Measurements from ENCODE around the gene USH2A.

- TF ChIP-seq CTCF (conservative IDR thresholded peaks at IDR 0.05; ENCODE audit: low read depth, low read length), result no peak
- TF ChIP-seq EZH2 (IDR thresholded peaks at IDR 0.05; ENCODE audit: borderline replicate concordance, low read depth, low read length, poor library complexity, severe bottlenecking), result no peak
Measured at GRCh38 chr1:216090556-216090955, 332.7 kb downstream of the USH2A start.

Data from A673 (cell line).